Left colon (tissue), 2 donors: ENCODE results near the gene CAPN8. TPM values are rescaled to one million over a fixed set of nuclear protein-coding genes. Genes with fewer than 3 reads are reported as not detected.

Source experiments
- ATAC-seq: fragments of 200-7000 bp; cut with Tn5 transposase; one replicate; pipeline ENCODE4 v1.9.1; 2020; ENCODE audit warnings: mild to moderate bottlenecking, moderate library complexity
- DNase-seq, 2 donors: peaks; one replicate each; pipeline ENCODE4 v3.0.0-alpha.2; 2020
- intact Hi-C, 2 donors: fragments of 100-400 bp; cut with DNase I in 1 of 2; cut with micrococcal nuclease in 1 of 2; formaldehyde crosslinking; loops; one replicate each; pipeline versions ENCODE4 v1.11.2 to v1.14.0; 2022; cut with DNase I, micrococcal nuclease
- long read RNA-seq: library from polyadenylated mRNA; unstranded; transcript quantifications from one replicate; pipeline ENCODE4 v2.0.0, GENCODE V29; 2021
- total RNA-seq, 2 donors: library from RNA; stranded (reverse); fragmentation: NEBNext Ultra II Directional; extraction: Animal tissue kit (Norgen Biotek cat#: 25700); gene quantifications; one replicate each; pipeline ENCODE4 v1.2.1, GENCODE V29; 2021
- donor health status: DM: no; HTN: no; CAD: no.
- donor health status: DM: yes; HTN: yes; CAD: no.

The CAPN8 gene
- 100 to 1,000 TPM in 1 of 2 donors, 10 to 100 TPM in 1; 87.8 to 118 TPM for total RNA-seq
- long read RNA-seq, partial matches to known transcripts = 7 of 35 reads
- long read RNA-seq, other reads (novel, unspliced or antisense) = 21 of 35 reads

DNA sequence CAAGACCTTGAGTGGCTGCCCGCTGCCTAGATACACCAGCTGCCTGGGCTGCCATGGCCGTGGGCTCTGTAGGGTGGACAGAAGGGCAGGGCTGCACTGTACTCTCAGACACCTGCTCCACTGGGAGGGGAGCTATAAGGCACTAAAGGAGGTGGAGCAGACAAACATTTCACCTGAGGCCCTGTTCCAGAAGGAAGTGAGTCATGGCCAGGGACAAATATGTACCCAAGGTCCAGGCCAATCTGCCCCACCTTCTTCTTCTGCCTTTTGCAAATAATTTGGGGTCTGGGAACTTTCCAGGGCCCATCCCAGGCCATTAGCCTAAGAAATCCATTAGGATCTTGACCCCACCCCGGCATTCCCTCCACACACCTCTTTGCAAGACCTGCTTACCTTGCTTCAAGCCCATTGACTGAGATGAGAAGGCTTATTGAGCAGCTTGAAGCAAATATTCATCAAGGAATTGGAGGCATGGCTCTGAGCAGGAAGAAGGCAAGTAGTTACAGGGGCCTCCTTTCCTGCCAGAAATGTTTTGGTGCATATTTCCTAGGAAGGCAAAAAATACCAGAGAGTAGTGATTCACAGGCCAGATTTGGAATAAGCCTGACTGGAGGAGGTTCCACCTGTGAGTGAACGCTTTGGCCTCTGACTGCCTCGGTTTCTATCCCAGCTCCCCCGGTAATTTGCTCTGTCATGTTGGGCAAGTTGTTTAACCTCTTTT, at the start of gene CAPN8:
CAPN8 (minus strand) TSS at position 110 of the 721 bp plus-strand sequence; CDS start at position 55, 55 bp downstream.
- ATAC-seq (peak; percentile 93), DNase-seq (peak; percentile 57 to 80)
- intact Hi-C loops = no loop called here

DNA sequence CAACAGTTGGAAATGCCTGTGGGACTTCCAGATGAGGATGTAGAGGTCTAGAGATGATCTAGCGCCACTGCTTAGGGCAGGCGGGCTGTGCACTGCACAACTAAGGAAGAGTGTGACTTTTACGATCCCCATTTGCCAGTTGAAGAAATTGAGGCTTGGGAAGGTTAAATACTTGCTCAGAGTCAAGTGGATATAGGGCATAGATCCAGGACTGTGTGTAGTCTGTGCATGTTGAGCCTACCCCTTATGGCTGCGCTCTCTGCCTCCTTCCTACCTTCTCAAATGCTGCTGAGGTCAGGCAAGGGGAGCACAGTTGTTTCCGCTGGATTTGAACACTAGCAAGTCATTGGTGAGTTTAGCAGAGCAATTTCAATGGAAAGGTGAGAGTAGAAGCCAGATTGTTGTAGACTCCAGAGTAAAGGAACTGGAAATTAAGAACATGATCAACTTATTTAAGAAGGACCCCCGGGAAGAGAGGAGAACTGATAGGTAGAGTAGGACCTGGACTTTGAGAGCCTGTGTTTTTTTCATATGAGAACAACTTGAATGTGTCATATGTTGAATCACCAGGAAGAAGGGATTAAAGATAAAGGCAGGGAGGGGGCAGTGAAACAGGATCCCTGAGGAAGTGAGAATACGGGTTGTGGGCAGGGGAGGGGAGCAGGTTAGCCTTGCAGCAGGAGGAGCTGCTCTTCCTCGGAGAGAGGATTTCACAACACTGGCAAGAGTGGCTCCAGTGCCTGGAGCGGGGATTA, 49.5 kb upstream of the CAPN8 start:
- ATAC-seq (no peak), DNase-seq (peak; percentile 7 to 64)
- intact Hi-C loops = loop anchor here (5.0 kb wide), 1 partner anchor 32 kb away; no protein-coding TSS in a partner anchor

DNA sequence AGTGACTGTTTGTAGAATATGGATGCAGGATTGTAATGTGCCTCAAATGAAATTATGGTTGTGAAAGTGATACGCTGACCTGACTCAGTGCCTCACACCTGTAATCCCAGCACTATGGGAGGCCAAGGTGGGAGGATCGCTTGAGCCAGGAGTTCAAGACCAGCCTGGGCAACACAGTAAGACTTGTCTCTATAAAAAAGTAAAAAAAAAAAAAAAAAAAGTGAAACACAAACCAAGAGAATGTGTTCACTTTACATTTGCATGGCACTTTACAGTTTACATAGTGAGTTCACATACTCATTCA, 48.9 kb upstream of the CAPN8 start:
- intact Hi-C loops = loop anchor here (5.0 kb wide), 1 partner anchor 33 kb away; no protein-coding TSS in a partner anchor
- no peak for DNase-seq
- ATAC-seq = no peak

DNA sequence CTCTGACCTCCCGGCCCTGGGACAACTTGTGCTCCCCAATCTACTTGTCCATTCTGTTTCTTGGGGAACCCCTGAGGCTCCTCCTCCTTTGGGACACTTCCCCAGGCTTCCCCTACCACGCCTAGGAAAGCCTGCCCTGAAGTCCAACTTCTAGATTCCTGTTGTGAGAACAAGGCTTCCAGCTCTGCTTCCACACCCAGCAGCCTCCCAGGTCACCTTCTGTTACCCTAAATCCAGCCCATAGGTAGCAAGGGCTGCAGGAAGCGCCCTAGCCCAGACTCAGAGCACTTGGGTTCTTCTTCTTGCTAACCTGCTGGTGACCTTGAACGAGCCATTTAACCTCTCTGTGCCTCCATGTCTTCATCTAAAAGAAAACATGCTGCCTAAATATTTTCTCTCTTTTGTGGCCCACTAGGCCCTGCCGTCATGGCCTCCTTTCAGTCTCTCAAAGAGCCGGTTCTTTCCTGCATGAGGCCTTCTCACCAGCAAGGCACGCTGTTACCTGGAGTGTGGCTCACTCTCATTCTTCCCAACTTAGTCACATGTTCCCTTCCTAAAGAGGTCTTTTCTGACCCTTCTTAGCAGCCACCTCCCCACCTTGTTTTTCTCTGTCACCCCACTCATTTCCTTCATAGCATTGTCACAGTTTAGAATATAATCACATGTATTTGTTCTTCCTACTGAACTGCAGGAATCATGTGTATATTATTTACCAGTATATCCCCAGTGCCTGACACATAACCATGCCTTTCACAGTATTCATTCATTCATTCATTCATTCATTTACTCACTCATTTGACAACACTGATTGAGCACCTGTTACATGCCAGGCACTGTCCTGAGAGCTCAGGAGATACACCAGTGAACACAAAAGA, 48.3 kb upstream of the CAPN8 start:
- DNase-seq (peak; percentile 48 to 50), ATAC-seq (peak; percentile 45)
- intact Hi-C loops = loop anchor here (5.0 kb wide), 1 partner anchor 34 kb away; no protein-coding TSS in a partner anchor

DNA sequence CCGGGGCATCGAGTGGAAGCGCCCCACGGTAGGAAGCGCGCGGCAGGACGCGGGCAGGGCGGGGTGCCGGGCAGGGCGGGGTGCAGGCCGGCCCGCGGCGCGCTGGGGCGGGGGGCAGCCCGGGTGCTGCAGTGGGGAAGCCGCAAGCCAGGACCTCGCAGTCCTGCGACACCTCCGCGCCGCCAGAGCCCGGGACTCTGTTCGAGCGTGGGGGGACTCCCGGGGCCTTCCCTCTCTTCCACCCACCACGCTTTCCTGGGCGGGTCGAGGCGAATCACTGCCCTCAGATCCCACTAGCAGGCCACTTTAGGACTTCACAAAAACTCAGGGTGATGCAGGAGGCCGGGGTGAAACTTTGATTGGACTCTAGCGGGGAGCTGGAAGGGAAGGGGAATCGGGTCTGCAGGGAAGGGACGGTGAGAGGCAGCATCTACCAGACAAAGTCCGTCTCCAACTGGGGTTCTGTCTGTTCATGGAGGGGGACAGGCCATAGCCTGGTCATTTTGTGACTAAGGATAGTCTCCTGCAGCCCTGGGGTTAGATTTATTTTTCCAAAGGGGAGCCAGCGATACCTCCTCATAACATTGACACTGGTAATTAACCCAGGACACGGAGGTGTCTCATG, 47.5 kb upstream of the CAPN8 start:
- ATAC-seq (peak; percentile 61), DNase-seq (peak in 1 of 2 donors; percentile 63)
- intact Hi-C loops = loop anchor here (5.0 kb wide), 1 partner anchor 34 kb away; no protein-coding TSS in a partner anchor

DNA sequence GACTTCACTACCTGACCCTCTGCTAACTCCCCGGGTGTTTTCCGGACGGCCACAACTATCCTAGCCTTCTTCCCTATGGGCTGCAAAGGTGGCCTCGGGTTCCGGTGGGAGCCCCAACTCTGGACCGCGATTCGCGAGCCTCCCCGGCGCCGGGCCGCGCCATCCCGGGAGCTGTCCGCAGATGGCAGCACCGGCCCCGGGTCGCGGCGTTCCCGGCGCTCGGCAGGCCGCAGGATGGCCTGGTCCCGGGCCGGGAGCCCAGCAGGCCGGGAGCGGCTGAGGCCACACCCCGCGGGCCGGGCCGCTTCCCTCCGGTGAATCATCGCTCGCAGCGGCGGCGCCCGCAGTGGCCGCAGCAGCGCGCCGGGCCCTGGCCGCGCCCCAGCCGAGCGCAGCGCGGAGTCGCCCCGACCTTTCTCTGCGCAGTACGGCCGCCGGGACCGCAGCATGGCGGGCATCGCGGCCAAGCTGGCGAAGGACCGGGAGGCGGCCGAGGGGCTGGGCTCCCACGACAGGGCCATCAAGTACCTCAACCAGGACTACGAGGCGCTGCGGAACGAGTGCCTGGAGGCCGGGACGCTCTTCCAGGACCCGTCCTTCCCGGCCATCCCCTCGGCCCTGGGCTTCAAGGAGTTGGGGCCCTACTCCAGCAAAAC, 46.8 kb upstream of the CAPN8 start, which contains the start of gene CAPN2:
CAPN2 (plus strand) TSS at position 346 of the 656 bp plus-strand sequence; CDS start at position 448, 102 bp downstream.
- DNase-seq (peak; percentile 75 to 87), ATAC-seq (peak; percentile 78)
- intact Hi-C loops = loop anchor here (5.0 kb wide), 1 partner anchor 35 kb away; no protein-coding TSS in a partner anchor

DNA sequence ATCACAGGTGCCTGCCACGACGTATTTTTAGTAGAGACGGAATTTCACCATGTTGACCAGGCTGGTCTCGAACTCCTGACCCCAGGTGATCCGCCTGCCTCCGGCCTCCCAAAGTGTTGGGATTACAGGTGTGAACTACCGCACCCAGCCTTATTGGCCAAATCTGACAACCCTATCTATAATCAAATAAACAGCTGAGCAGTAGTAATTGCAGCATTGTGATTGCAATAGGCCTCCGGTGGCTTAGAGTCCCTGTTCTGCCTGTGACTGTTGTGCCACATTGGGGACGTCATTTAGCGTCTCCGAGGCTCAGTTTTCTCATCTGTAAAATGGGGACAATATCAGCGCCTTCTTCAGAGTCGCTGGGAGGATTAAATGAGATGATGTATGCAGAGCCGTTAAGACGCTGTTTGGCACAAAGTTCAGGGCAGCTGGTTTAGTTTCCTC, 46.3 kb upstream of the CAPN8 start:
- intact Hi-C loops = loop anchor here (5.0 kb wide), 1 partner anchor 36 kb away; no protein-coding TSS in a partner anchor
- DNase-seq (no peak), ATAC-seq (peak; percentile 10)

DNA sequence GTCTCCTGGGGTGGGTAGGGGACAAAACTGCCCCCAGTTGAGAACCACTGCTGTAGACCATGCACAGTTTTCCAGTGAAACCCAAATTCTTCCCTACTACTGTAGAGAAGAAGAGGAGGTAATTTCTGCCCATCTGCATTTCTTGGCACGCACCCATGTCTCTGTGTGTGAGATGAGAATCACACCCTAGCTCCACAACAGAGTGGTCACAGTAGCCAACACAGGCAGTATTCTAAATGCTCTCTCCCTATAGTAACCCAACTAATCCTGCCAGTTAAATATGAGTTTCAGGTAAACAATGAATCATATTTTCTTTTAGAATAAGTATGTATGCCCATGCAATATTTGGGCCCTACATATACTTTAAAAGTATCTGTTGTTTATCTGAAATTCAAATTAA, 45.7 kb upstream of the CAPN8 start:
- DNase-seq (peak; percentile 42 to 60), ATAC-seq (no peak)
- intact Hi-C loops = loop anchor here (5.0 kb wide), 1 partner anchor 36 kb away; no protein-coding TSS in a partner anchor

DNA sequence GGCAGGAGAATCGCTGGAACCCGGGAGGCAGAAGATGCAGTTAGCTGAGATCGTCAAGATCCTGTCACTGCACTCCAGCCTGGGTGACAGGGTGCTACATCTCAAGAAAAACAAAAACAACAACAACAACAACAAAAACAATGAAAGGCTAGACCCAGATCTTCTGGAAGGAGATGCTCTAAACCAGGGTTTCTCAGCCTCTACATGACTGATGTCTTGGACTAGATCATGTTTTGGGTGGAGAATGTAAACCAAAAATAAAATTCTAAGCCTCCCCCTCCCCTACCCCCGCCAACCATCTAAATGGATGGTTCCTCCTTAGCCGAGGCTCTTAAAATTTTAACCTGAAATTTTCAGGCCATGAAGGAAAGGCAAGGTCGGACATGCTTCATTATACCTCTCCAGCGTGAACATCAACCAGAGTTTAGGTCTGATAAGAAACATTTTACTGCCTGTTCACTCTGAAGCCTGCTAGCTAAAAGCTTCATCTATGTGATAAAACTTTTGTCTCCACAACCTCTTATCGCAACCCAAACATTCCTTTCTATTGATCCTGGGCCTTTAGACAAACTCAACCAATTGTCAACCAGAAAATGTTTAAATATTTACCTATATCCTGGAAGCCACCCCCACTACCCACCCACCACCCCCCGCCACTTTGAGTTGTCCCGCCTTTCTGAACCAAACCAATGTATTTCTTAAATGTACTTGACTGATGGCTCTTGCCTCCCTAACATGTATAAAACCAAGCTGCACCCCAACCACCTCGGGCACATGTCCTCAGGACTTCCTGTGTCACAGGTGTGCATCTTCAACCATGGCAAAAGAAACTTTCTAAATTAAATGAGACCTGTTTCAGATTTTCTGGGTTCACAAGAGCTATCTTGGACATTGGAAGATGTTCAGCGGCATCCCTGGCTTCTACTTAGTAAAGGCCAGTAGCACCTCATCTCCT, 45.0 kb upstream of the CAPN8 start:
- ATAC-seq = no peak
- no peak for DNase-seq
- intact Hi-C loops = loop anchor here (5.0 kb wide), 1 partner anchor 37 kb away; no protein-coding TSS in a partner anchor

DNA sequence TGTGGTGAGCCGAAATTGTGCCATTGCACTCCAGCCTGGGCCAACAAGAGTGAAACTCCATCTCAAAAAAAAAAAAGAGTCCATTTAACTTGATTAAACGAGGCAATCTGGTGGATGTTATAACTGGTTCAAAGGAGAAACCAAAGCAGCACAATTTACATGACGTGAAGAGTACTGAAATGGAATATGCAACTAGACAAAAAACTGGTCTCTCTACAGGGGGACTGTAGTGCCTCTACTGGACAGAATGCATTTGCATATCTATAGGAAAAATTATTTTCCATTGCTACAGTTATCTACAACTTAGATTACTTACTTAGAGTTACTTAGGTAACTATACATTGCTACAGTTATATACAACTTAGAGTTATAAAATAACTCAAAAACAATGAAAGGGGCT, 44.1 kb upstream of the CAPN8 start:
- intact Hi-C loops = no loop called here
- DNase-seq (no peak), ATAC-seq (no peak)

DNA sequence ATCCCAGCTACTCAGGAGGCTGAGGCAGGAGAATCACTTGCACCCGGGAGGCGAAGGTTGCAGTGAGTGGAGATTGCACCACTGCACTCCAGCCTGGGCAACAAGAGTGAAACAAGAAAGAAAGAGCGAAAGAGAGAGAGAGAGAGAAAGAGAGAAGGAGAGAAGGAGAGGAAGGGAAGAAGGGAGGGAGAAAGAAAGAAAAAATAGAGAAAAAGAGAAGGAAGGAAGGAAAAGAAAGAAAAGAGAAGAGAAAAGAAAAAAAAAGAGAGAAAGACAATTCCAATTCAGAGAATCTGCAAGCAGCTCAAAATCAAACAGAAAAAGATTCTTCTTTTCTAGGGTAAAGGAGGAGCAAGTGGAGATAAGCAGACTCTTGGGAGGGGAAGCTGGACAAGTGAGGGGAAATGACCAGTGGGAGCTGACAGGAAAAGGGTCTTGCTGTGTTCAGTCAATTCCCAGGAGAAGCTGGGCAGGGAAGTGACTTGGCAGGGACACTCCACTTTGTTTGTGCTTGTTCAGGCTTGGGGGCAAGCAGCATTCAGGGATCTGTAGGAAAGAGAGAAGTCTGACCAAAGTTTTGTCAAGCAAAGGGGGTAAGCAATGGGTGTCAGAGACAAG, 43.3 kb upstream of the CAPN8 start:
- ATAC-seq (no peak), DNase-seq (no peak)
- intact Hi-C loops = no loop called here

DNA sequence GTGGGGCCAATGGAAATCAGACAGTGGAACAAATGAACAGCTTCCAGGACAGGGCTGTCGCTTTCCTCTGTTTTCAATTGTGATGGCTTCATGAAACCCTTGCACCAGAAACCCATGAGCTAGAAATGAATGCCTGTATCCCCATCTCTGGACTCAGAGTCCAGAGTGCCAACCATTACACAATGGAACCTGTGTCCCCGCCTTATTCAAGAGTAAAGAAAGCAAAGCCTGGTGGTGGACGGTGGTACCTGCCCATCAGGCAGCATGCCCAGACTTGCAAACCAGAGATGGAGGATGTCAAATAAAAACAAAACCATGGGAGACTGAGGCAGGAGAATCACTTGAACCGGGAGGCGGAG, 42.5 kb upstream of the CAPN8 start:
- intact Hi-C loops = no loop called here
- DNase-seq (peak in 1 of 2 donors; percentile 66), ATAC-seq (peak; percentile 33)

DNA sequence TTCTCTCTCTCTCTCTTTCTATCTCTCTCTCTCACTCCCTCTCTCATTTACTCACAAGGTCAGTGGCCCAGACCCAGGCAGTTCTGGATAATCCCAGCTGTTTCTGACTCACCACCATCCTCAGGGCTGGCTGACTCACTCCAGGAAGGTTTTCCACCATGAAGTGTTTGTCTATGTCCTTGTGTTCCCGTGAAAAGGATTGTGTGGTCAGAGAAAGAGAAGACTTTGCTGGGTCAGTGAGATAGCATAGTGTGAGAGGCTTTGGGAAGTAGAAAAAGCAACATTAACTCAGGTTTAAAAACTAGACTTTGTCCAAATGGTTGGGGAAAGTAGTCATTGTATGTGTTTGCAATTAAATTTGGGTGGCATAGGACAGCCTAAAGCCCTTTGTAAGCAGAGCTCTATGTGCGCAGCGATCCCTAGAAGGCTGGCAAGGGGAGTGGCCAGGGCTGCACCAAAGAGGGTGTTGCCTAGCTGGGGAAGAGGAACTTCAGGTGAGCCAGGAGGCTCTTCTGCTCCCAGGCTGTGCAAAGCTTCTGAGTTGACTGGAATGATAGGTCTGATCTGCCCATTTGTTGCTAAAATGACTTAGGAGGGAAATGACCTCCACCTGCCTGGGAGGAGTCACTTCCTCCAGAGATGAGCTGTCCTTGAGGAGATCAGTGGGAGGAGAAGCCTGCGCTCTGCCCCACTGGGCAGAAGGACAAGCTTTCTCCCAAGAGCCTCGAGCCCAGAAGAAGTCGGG, 41.9 kb upstream of the CAPN8 start:
- DNase-seq (peak; percentile 66 to 85), ATAC-seq (peak; percentile 72)
- intact Hi-C loops = no loop called here

DNA sequence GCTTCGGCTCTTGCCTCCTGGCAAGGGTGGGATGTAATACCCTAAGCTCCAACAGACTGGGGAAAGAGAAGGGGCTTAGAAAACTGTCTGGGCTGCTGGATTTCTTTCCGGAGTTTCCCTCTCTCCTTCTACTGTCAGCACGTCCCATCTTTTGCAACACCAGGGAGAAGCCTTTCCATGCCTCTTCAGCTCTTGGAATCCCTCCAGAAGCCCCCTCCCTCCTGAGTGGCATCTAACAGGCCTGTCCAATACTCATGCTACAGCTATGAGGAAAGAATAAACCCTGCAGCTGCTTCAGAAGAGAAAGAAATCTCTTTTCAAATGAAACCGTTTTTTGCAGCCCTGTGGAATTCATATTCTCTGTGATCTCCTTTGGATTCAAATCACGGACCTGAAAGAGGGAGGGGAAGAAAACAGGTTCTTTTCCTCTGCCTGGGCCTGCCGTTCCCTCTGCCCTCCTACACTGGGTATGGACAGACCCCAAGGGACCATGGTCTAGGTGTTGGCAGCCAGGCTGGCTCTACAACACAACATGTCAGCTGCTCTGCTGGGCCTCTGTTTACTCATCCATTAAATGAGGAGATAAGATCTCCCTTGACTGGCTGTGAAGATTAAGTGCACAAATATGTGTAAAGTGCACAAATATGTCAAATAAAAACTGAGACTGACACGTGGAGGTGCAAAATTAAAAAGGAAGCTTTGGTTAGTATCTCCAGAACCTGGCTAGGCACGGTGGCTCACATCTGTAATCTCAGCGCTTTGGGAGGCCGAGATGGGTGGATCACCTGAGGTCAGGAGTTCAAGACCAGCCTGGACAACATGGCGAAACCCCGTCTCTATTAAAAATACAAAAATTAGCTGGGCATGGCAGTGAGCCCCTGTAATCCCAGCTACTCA, 40.8 kb upstream of the CAPN8 start:
- intact Hi-C loops = no loop called here
- ATAC-seq (no peak), DNase-seq (peak in 1 of 2 donors; percentile 54)
